ENCODE results near the gene GHITM.
"Not testable (repeated sequence)": the region's sequence is repeated elsewhere in the genome, so short reads cannot be mapped to it uniquely, and the experiment has no call there.

GHITM gene

GRCh38 chr10:84148006-84148597 lies 8.8 kb downstream of the GHITM start:
- DNase-seq, result not testable (repeated sequence)

- DNase-seq, result no peak
Measured at GRCh38 chr10:84149854-84150253, 10.5 kb downstream of the GHITM start.

DNA sequence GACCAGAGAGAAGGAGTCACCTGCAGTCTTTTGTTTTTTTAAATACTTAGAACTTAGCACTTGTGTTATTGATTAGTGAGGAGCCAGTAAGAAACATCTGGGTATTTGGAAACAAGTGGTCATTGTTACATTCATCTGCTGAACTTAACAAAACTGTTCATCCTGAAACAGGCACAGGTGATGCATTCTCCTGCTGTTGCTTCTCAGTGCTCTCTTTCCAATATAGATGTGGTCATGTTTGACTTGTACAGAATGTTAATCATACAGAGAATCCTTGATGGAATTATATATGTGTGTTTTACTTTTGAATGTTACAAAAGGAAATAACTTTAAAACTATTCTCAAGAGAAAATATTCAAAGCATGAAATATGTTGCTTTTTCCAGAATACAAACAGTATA lies 13.5 kb downstream of the GHITM start:
- DNase-seq, result no peak

GRCh38 chr10:84155521-84155920 lies 16.2 kb downstream of the GHITM start:
- DNase-seq, result no peak

DNA sequence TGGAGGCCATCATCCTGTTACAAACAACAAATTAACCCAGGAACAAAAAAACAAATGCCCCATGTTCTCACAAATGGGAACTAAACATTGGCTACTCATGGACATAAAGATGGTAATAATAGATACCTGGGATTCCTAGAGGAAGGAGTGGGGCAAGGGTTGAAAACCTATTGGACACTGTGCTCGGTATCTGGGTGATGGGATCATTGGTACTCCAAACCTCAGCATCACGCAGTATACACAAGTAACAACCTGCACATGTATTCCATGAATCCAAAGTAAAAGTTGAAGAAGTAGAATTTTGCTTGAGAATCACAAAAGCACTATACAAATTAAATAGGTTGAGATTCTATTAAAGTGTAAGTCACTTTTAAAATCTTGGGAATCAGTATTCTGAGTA lies 16.7 kb downstream of the GHITM start:
- DNase-seq, result no peak

GRCh38 chr10:84156768-84157167 lies 17.5 kb downstream of the GHITM start:
- DNase-seq, result no peak

DNA sequence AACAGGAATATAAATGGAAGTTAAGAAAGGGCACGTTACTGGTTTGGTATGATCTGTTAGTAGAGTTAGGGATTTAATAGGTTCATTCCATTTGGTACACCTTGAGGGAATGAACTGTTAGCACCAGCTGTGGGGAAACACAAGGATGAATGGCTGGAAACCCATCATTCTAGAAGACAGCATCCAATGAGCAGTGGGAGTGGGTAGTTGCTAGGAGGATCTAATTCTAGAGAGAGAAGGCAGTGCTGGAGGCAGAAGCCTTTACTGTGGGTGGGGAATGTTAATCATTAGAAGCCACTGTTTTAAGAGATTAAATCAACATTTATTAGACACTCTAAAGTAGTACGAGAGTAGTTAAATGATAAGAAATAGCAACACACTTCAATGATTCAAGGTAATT lies 18.8 kb downstream of the GHITM start:
- no peak for DNase-seq

GRCh38 chr10:84158550-84158949 lies 19.2 kb downstream of the GHITM start:
- DNase-seq, result no peak

DNA sequence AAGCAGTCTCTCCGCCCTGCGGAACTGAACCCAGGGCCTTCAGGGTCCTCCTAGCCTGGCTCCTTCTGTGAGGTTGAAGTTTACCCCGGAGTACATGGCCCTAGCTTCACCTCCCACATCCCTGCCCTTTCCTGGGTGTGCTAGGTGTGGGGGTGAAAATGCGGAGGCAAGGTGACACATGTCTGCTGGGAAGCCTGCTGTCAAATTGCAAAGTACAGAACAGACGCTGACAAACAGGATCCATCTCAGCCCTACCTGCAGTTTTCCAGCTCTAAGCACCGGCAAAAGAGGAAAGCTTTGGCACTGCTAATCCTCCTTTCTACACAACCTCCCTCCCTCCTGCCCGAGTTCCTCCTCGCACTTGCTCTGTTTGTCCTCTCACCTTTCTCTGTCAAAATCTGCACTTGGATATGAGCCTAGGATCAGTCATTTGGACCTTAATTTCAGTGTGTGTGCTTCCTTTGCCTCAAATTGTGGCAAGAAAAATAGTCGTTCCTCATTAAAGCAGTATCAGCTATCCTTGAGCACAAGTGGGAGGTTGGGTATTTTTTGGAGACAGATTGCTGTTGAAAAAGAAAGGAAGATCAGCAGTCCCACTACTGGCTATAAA lies 19.9 kb downstream of the GHITM start:
- DNase-seq, result no peak

DNA sequence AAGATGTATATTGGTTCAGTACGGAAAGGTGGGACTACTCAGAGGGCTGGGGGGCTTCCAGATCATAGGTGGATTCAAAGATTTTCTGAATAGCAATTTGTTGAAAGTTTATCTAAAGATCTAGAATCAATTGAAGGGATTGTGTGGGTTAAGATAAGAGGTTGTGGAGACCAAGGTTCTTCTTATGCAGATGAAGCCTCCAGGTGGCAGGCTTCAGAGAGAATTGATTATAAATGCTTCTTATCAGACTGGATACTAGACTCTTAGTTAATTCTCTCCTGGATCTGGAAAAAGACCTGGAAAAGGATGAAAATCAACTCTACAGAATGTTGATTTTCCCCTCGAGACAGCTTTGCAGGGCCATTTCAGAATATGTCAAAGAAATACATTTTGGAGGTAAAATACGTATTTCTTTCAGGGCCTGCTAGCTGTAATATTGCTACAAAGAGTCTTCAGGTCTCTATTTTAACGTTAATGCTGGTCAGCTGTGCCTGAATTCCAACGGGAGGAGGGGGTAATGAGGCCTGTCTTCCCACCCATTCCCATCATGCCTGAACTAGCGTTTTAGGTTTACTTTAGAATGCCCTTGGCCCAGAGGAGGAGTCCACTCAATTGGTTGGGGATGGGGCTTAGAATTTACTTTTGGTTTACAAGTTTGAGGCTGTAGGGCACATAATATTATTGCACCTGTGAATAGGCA lies 21.5 kb downstream of the GHITM start:
- no peak for DNase-seq

- no peak for DNase-seq
Measured at GRCh38 chr10:84163996-84164395, 24.7 kb downstream of the GHITM start.

GRCh38 chr10:84164442-84164841 lies 25.1 kb downstream of the GHITM start:
- no peak for DNase-seq

DNA sequence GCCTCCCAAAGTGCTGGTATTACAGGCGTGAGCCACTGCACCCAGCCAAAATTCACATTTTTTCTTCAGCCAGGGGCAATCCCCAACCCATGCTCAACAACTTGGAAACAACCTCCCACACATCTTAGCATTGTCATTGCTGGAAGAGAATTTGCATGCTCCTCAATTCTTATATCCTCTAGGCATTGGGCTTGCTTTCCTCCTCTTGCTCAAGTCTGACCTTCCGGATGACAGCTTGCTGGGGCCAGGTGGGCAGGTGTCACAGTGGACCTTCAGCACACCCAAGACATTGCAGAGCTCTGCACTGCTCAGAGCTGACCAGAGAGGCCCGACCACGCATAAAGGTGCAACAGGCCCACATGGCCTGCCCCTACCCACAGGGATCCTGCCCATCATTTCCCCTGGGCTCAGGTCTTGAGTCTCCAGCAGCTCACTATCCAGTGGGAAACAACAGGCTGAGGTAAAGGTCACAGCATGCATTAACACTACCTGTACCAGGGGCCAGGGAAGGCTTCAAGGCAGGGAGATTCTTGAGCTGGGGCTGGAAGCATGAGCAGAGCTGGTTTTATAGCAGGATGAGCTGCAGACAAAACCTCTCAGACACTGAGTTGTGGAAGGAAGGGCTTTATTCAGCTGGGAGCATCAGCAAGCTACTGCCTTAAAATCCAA lies 27.4 kb downstream of the GHITM start:
- no peak for DNase-seq

GRCh38 chr10:84167289-84167653 lies 28.0 kb downstream of the GHITM start:
- not testable (repeated sequence) for DNase-seq

DNA sequence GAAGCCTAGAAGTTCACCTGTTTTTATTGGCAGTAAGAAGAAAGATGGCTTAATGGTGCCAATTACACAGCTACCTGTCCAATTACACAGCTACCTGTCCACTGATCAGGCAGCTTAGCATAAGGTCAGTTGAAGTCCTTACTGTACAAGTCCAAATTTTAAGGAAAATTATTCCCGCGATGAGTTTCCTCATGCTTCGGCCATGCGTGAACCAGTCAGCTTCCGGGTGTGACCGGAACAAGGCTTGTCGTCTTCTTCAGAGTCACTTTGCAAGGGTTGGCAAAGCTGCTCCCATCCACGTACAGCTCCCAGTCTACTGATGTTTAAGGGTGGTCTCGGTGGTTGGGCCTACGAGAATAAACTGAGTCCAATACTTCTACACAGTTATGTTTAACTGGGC lies 29.1 kb downstream of the GHITM start:
- DNase-seq, result not testable (repeated sequence)

DNA sequence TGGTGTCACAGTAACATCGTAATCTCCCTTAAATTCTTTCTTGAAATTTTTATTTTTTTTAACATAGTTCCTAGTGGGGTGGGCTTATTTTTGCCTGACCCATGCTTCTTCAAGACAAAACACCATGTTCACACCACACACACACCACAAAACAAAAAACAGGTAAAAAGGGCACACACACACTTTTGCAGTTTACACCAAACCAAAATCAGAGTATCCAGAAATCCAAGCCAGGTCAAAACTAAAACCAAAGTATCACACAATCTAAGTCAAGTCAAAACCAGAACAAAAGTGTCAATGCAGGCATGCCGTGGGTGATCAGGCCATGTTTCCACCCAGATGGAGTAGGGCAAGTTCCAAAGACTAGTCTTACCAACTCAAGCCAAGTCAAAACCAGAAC lies 31.9 kb downstream of the GHITM start:
- DNase-seq, result not testable (repeated sequence)

GRCh38 chr10:84171700-84172466 lies 32.6 kb downstream of the GHITM start:
- not testable (repeated sequence) for DNase-seq

DNA sequence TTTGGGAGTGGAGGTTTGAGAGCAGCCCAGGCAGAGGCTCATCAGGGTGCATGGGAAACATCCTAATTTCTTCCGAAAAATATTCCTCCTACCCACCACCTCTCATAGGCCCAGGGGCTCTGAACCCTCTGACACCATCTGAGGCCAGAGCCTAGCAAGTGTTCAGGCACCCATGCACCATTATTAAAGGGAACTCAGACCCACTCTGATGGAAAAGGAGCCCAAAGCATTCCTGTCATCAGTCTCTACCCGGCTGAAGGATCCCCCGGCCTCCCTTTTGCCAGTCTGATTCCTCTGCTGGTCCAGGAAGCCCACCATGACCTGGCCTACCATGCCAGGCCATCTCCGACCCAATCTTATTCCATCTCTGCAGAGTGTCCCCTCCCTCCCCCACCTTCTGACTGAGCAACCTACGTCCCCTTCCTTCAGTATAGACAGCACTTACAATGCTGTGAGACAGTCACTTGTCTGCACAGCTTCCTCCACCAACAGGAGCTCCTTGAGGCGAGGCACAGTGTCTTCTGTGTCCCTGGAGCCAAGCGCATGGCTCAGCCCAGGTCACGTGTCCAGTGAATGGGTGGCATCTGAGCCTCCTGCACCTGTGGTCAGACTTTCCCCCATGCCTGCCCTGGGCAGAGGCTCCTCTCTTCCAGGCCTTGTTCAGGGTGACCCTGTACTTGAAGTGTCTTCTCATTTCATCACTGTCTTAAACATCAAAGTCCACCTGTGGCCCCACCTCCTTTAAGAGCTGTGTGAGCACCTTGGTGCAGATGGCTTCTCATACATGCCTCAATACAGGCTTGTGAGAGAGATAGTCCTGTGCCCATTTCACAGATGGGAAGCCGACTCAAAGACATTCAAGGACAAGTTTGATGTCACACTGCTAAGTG lies 33.4 kb downstream of the GHITM start:
- no peak for DNase-seq

GRCh38 chr10:84173501-84173929 lies 34.2 kb downstream of the GHITM start, which contains the start of gene GPR15LG:
GPR15LG (plus strand) TSS chr10:84173801; CDS start chr10:84173852, 51 bp downstream.
- no peak for DNase-seq

DNA sequence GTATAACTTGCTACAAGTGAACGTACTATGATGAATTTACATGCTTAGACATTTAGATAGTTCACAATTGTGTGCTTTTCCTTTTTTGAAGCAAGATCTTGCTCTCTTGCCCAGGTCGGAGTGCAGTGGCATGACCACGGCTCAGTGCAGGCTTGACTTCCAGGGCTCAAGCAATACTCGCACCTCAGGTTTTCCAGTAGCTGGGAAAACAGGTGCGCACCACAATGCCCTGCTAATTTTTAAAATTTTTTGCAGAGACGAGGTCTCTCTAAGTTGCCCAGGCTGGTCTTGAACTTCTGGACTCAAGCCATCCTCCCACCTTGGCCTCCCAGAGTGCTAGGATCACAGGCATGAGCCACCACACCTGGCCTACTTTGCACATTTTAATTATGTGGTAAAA lies 36.1 kb downstream of the GHITM start:
- no peak for DNase-seq

DNA sequence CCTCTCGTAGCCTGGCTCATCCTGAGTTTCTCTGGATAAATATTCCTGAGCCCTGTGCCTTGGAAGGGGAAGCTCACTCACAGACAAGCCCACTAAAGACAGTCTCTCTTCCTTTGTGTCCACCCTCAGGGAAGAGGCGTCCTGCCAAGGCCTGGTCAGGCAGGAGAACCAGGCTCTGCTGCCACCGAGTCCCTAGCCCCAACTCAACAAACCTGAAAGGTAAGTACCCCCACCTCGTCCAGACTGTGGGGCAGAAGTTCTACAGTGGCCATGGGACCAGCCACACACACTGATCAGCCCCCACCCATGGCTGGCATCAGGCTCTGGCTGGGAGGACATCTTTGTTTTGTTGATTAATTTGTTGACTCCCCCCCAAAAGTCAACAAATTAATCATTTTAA lies 37.0 kb downstream of the GHITM start:
- no peak for DNase-seq
